ENCODE data around the gene LAP3.

Gene LAP3

GRCh38 chr4:17619416-17620105, 42.6 kb downstream of the LAP3 start:
- DNase-seq (ENCODE audit: low spot score): no peak

- no peak for DNase-seq (ENCODE audit: low spot score)
Observed at GRCh38 chr4:17623451-17624001, 46.5 kb downstream of the LAP3 start.

GRCh38 chr4:17624821-17625220, 47.8 kb downstream of the LAP3 start:
- DNase-seq (ENCODE audit: low spot score): no peak

- no peak for DNase-seq (ENCODE audit: low spot score)
Observed at GRCh38 chr4:17630228-17630627, 53.2 kb downstream of the LAP3 start.

- no peak for DNase-seq (ENCODE audit: low spot score)
Observed at GRCh38 chr4:17633600-17633999, 56.6 kb downstream of the LAP3 start.

GRCh38 chr4:17635056-17635455, 58.1 kb downstream of the LAP3 start:
- DNase-seq (ENCODE audit: low spot score): no peak

GRCh38 chr4:17636341-17636695, 59.3 kb downstream of the LAP3 start:
- no peak for DNase-seq (ENCODE audit: low spot score)

GRCh38 chr4:17636696-17637622, 60.0 kb downstream of the LAP3 start:
- DNase-seq (ENCODE audit: low spot score): peak; percentile 92

- DNase-seq (ENCODE audit: low spot score): no peak
Observed at GRCh38 chr4:17639136-17639535, 62.1 kb downstream of the LAP3 start.

- DNase-seq (ENCODE audit: low spot score): no peak
Observed at GRCh38 chr4:17642398-17642783, 65.4 kb downstream of the LAP3 start.

GRCh38 chr4:17646693-17647092, 69.7 kb downstream of the LAP3 start:
- DNase-seq (ENCODE audit: low spot score): no peak

- DNase-seq (ENCODE audit: low spot score): no peak
Observed at GRCh38 chr4:17647176-17647806, 70.3 kb downstream of the LAP3 start.

- no peak for DNase-seq (ENCODE audit: low spot score)
Observed at GRCh38 chr4:17647927-17648326, 70.9 kb downstream of the LAP3 start.

- no peak for DNase-seq (ENCODE audit: low spot score)
Observed at GRCh38 chr4:17650406-17650805, 73.4 kb downstream of the LAP3 start.

- no peak for DNase-seq (ENCODE audit: low spot score)
Observed at GRCh38 chr4:17654701-17655100, 77.7 kb downstream of the LAP3 start.

GRCh38 chr4:17657090-17657489, 80.1 kb downstream of the LAP3 start:
- no peak for DNase-seq (ENCODE audit: low spot score)

Measured in HuH-7.5 (cell line).